BJ (cell line): ENCODE data around the gene PCBP3. TPM values are rescaled to one million over a fixed set of nuclear protein-coding genes. Genes with fewer than 3 reads are reported as not detected.

Experiments used
- CTCF ChIA-PET: fragments of 350-600 bp; formaldehyde crosslinking; extraction: SDS; loops from one replicate; lab custom pipeline; 2021; ENCODE audit warnings: antibody characterized with exemption, inconsistent platforms; lab: Yijun Ruan, JAX
- POLR2A ChIA-PET: fragments of 300-600 bp; sonication (Branson Sonifier 250); formaldehyde crosslinking; extraction: SDS; loops from one replicate; lab custom pipeline; 2021; ENCODE audit warnings: antibody characterized with exemption; lab: Charles Lee
- DNase-seq: peaks from one replicate; pipeline ENCODE4 v3.0.0-alpha.2; 2011; ENCODE audit warnings: low read depth
- H3K27me3 ChIP-seq: 2 replicates; pipeline ENCODE4 v1.6.0; 2011; ENCODE audit warnings: low read length; ENCODE audit not compliant: control insufficient read depth, insufficient read depth
- H3K36me3 ChIP-seq: 2 replicates; pipeline ENCODE4 v1.5.1; 2011; ENCODE audit warnings: low read length; ENCODE audit not compliant: control insufficient read depth, insufficient read depth
- H3K4me3 ChIP-seq: 2 replicates; pipeline ENCODE4 v1.5.1; 2011; ENCODE audit warnings: low read depth, mild to moderate bottlenecking, control low read depth, low read length
- polyA plus RNA-seq: library from polyadenylated mRNA; depleted of rRNA; stranded (reverse); fragments of >200 nt; gene quantifications from 2 replicates; pipeline ENCODE4 v1.2.3, GENCODE V29; 2011
- TF ChIP-seq, protein P1 (sequence below): IDR thresholded peaks from 2 replicates; pipeline ENCODE4 v1.5.1; 2011; ENCODE audit warnings: low read depth, mild to moderate bottlenecking, control low read depth, inconsistent platforms, low read length, moderate library complexity; ENCODE audit not compliant: insufficient read depth

Gene PCBP3
- polyA plus RNA-seq, 1 experiment, result 2.1 TPM

DNA sequence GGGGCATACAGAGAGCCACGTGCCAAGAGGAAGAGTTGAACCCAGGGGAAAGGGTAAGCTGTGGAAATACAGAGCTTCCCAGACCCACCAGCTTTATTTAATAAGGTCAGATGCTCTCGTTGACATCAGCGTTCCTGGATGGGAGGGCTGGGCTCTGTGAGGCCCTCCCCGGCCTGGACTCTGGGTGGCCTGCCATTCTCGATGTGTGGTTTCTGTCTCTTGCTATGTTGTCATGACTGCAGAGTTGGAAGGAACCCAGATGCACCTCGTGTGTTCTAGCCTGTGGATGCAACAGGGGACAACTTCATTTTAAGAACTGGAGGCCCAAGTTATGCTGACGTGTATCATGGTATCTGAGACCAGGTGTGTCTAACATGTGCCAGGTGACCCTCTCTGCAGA, 101.7 kb downstream of the PCBP3 start:
- ChIA-PET CTCF (no interaction called here), POLR2A (interaction anchor here (0.6 kb wide), 1 partner anchor 34 kb away, joined by 4 read pairs; no protein-coding TSS in a partner anchor)
- Histone ChIP-seq H3K4me3 (no peak overlapping the region), H3K36me3 (no peaks in the 10 kb centered on the region), H3K27me3 (no peaks in the 10 kb centered on the region; the same call in 1 of the 2 replicates)
- TF ChIP-seq, protein P1, sequence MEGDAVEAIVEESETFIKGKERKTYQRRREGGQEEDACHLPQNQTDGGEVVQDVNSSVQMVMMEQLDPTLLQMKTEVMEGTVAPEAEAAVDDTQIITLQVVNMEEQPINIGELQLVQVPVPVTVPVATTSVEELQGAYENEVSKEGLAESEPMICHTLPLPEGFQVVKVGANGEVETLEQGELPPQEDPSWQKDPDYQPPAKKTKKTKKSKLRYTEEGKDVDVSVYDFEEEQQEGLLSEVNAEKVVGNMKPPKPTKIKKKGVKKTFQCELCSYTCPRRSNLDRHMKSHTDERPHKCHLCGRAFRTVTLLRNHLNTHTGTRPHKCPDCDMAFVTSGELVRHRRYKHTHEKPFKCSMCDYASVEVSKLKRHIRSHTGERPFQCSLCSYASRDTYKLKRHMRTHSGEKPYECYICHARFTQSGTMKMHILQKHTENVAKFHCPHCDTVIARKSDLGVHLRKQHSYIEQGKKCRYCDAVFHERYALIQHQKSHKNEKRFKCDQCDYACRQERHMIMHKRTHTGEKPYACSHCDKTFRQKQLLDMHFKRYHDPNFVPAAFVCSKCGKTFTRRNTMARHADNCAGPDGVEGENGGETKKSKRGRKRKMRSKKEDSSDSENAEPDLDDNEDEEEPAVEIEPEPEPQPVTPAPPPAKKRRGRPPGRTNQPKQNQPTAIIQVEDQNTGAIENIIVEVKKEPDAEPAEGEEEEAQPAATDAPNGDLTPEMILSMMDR, result no peak
- no peak for DNase-seq

DNA sequence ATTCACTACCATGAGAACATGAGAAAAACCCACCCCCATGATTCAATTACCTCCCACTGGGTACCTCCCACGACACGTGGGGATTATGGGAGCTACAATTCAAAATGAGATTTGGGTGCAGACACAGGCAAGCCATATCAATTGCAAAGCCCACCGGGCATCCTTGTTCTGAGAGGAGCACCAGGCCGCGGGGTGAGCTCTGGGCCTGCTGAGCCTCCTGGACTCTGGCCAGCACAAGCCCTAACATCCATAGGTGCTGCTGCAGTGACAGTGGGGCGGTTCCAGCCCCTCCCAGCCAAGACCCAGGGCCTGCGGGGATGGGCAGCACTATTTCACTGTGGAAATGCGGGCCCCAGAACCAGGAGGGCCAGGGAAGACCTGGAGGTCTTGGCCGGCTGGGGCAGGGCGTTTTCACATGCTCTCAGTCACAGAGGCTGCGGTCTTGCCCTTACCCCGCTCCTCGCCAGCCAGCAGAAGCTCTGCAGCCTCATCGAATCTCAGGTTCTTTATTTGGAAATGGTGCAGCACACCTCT, 103.8 kb downstream of the PCBP3 start:
- ChIA-PET CTCF (no interaction called here), POLR2A (no interaction called here)
- TF ChIP-seq, protein P1, result no peak
- DNase-seq, result no peak
- no peaks in the 10 kb centered on the region for H3K27me3 ChIP-seq
- no peaks in the 10 kb centered on the region for H3K36me3 ChIP-seq
- H3K4me3 ChIP-seq, result no peak overlapping the region

DNA sequence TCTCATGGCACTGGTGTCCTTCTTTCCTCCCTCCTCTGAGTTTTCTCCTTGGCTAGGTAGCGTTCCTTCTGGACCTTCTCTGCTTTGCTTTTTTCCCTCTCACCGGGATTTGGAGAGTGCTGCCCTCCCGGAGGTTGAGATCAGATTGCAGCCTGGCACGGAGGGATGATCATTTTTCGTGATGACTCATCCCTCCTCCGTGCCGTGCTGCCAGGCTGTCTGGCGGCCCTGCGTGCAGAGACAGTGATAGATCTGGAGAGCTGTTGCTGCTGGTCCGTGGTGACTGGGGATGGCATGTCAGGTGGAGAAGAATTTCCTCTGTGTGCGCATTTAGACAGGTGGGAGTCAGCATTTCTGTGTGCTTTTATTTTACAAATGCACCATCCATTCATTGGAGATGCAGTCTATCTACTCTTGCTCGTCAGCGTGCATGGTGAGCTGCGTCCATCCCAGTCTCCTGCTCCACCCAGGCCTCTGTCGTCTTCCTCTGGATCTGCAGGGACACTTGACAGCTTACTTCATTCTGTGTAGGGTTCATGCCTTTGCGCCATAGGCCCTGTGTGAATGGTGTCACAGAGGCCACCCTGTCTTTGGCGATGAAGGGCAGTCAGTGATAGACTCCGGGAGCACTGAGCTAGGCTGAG, 104.4 kb downstream of the PCBP3 start:
- ChIA-PET CTCF (no interaction called here), POLR2A (no interaction called here)
- Histone ChIP-seq H3K27me3 (no peaks in the 10 kb centered on the region), H3K4me3 (no peak overlapping the region), H3K36me3 (no peaks in the 10 kb centered on the region)
- TF ChIP-seq, protein P1, result no peak
- DNase-seq, result no peak

DNA sequence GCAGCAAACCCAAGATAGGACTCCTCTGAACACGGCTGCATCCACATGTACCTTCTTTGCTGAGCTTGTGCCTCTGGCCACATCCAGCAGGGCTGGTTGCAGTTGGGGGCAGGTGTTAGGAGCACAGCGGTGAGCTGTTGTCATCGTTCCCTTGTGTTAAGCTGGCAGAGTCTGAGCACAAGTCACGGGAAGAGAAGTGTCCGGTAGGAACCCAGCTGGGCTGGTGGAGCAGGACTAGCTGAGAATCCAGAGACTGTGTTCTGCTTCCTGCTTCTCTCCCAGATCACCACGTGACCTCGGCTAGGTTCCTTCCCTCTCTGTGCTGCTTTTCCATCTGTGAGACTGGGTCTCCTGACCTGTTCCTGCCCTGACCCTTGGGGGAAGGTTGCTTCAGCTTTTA, 105.1 kb downstream of the PCBP3 start:
- ChIA-PET CTCF (interaction anchor here (0.5 kb wide), 1 partner anchor 127 kb away, joined by 3 read pairs; no protein-coding TSS in a partner anchor), POLR2A (no interaction called here)
- TF ChIP-seq, protein P1, result no peak
- H3K36me3 ChIP-seq, result no peaks in the 10 kb centered on the region
- DNase-seq, result no peak
- H3K4me3 ChIP-seq, result no peak overlapping the region
- no peaks in the 10 kb centered on the region for H3K27me3 ChIP-seq

DNA sequence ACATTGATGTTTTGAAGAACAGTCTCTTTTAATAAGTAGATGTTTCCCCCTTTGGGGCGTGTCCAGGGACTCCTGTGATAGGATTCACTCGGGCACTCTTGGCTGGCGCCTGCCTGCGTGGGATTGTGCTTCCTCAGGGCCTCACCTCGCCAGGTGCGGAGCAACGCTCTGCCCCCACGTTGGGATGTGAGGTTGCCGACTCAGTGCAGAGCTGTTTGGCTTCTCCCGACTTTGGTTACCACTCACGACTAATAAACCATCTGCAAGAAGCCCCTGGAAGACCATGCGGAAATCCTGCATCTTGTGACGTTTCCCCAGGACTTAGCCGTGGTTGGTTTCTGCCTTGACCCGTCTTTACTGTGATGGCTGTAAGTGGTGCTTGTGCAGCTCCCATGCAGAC, 106.4 kb downstream of the PCBP3 start:
- Histone ChIP-seq H3K36me3 (no peaks in the 10 kb centered on the region), H3K4me3 (no peak overlapping the region), H3K27me3 (no peaks in the 10 kb centered on the region)
- ChIA-PET POLR2A (no interaction called here), CTCF (no interaction called here)
- TF ChIP-seq, protein P1, result no peak
- no peak for DNase-seq
